ENCODE data around the gene NRXN2. TPM values are rescaled to one million over a fixed set of nuclear protein-coding genes. Genes with fewer than 3 reads are reported as not detected.

NRXN2 gene
- total and polyA plus RNA-seq, 10 of the 15 experiments (the other 5 are each of a cell fraction or from before 2014, with no cell fraction given), result 0.03 to 1.4 (median 0.23) TPM

DNA sequence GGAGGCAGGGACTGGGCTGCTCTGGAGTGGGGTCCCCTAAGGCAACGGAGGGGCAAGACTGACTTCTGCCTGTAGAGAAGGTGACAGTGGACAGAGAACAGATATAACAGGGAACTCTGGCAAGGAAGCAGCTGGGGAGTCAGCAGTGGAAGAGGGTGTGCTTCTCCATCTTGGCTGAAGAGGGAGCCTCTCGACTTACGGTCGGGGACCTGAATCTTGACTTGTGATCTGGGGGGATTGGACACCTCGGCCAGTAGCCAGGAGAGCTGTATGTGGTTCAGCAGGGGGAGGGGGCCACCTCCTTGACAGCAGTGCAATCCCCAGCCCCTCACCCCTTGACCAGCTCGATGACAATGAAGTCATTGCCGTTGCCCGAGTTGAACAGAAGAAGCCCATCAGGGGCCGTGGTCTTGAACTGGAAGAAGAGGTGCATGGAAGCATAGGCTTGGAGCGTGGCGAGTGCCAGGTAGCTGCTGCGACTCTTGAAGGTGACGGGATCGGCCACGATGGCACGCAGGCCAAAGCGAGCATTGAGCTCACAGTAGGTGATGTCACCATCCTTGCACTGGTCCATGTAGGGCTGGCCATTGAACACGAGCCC, 72.0 kb downstream of the NRXN2 start:
- intact Hi-C loops (cut with micrococcal nuclease; ENCODE audit: unreplicated experiment), result loop anchor here (5.0 kb wide), 1 partner anchor 159 kb away; no protein-coding TSS in a partner anchor
- Histone ChIP-seq H3K27ac (ENCODE audit: control insufficient read depth, insufficient read depth) (no peak overlapping the region), H3K36me3 (ENCODE audit: control insufficient read depth in 2 of 2, insufficient read depth in 2 of 2, low read length in 1 of 2) (no peaks in the 10 kb centered on the region), H3K4me3 (no peak overlapping the region), H3K9ac (ENCODE audit: control insufficient read depth, insufficient read depth, low read length) (no peak overlapping the region), H4K20me1 (ENCODE audit: control insufficient read depth, insufficient read depth) (no peaks in the 10 kb centered on the region), H2AFZ (ENCODE audit: control insufficient read depth, low read depth, low read length) (no peak overlapping the region), H3K4me1 (ENCODE audit: control insufficient read depth, insufficient read depth, low read length) (peaks cover 9% of the 10 kb centered on the region), H3K4me2 (ENCODE audit: control insufficient read depth, insufficient read depth) (no peak overlapping the region), H3K79me2 (ENCODE audit: control insufficient read depth, insufficient read depth, low read length) (no peaks in the 10 kb centered on the region), H3K27me3 (replicated peaks in 1 of 2; ENCODE audit: control insufficient read depth in 2 of 2, insufficient read depth in 2 of 2, low read length in 1 of 2) (peaks cover 2 to 8% of the 10 kb centered on the region in 2 experiments; a peak in 3 of 4 replicates), H3K9me3 (replicated peaks; ENCODE audit: control insufficient read depth, insufficient read depth, low read length) (no peaks in the 10 kb centered on the region)
- DNase-seq (ENCODE audit: low read depth, low spot score) (no peak), ATAC-seq (peak; percentile 48; the same call in 2 of the 3 replicates), FAIRE-seq (peak; percentile 90)
- ChIA-PET RAD21 (ENCODE audit: unreplicated experiment) (interaction anchor here (0.7 to 3.6 kb wide), 13 partner anchors 12 to 333 kb away, joined by 3 to 45 read pairs (median 5); partner anchors contain the start of genes PRDX5 and TRMT112), CTCF (interaction anchor here (0.7 to 8.7 kb wide), 30 partner anchors 10 to 347 kb away, joined by 3 to 128 read pairs (median 4); partner anchors contain the start of genes PRDX5, RASGRP2 and TRMT112), SMC1A (ENCODE audit: uncharacterized antibody, unreplicated experiment) (interaction anchor here (0.9 to 4.4 kb wide), 12 partner anchors 15 to 333 kb away, joined by 3 to 34 read pairs (median 4); partner anchors contain the start of genes PRDX5 and TRMT112), POLR2A (interaction anchor here (0.5 to 0.7 kb wide), 4 partner anchors 38 to 561 kb away, joined by 3 to 4 read pairs (median 3); partner anchors contain the start of gene ESRRA)
- TF ChIP-seq MTA2 (IDR thresholded peaks at IDR 0.05; ENCODE audit: low read depth), result no peak
- TF ChIP-seq RAD21 (IDR thresholded peaks at IDR 0.05; ENCODE audit: insufficient read depth, low read depth, low read length), result peak; percentile 32
- no peak for TF ChIP-seq CBFB (IDR thresholded peaks at IDR 0.05; ENCODE audit: low read depth)
- TF ChIP-seq NR2C1 (IDR thresholded peaks at IDR 0.05), result no peak
- no peak for TF ChIP-seq SMAD5 (IDR thresholded peaks at IDR 0.05; ENCODE audit: low read depth)
- TF ChIP-seq NR2F1 (conservative IDR thresholded peaks at IDR 0.05), result no peak
- TF ChIP-seq YY1 (IDR thresholded peaks at IDR 0.05; ENCODE audit: low read depth, low read length), result no peak
- TF ChIP-seq ZBED1 (IDR thresholded peaks at IDR 0.05; ENCODE audit: borderline replicate concordance), result no peak
- peak; percentile 38; the same call in 1 of the 2 replicates for TF ChIP-seq SMC3 (IDR thresholded peaks at IDR 0.05; ENCODE audit: borderline replicate concordance, low read length)
- no peak for TF ChIP-seq MYB (IDR thresholded peaks at IDR 0.05; ENCODE audit: borderline replicate concordance, low read depth, low read length)
- TF ChIP-seq, protein P1, sequence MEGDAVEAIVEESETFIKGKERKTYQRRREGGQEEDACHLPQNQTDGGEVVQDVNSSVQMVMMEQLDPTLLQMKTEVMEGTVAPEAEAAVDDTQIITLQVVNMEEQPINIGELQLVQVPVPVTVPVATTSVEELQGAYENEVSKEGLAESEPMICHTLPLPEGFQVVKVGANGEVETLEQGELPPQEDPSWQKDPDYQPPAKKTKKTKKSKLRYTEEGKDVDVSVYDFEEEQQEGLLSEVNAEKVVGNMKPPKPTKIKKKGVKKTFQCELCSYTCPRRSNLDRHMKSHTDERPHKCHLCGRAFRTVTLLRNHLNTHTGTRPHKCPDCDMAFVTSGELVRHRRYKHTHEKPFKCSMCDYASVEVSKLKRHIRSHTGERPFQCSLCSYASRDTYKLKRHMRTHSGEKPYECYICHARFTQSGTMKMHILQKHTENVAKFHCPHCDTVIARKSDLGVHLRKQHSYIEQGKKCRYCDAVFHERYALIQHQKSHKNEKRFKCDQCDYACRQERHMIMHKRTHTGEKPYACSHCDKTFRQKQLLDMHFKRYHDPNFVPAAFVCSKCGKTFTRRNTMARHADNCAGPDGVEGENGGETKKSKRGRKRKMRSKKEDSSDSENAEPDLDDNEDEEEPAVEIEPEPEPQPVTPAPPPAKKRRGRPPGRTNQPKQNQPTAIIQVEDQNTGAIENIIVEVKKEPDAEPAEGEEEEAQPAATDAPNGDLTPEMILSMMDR (IDR thresholded peaks at IDR 0.05 in 2 of 3, conservative IDR thresholded peaks at IDR 0.05 in 1 of 3; ENCODE audit: control insufficient read depth in 2 of 3, extremely low read depth in 1 of 3, insufficient read depth in 1 of 3, low read depth in 3 of 3, low read length in 3 of 3), result peak; percentile 56 to 69 (median 62)
- 28% methylated on average over 18 of the region's 18 CpGs for WGBS (ENCODE audit: insufficient coverage, insufficient replicate concordance, low lambda C conversion rate, missing lambda C conversion rate)
- BruUV-seq (replicated peaks), result no TSS peak
- in situ Hi-C loops (cut with MboI), result no loop called here
